Testis (tissue), 2 donors: ENCODE measurements around the gene UCK2.

Experiments used
- CTCF ChIP-seq, 3 experiments: fragments of 450-650 bp in 2 of 3; fragments of 200-600 bp in 1 of 3; sonication (generic) in 1 of 3; IDR thresholded peaks; one replicate each; pipeline ENCODE4 v1.5.1; 2016 to 2019; ENCODE audit warnings: antibody characterized with exemption in 3 of 3, mild to moderate bottlenecking in 2 of 3, moderate library complexity in 1 of 3
- POLR2A ChIP-seq: fragments of 450-650 bp; IDR thresholded peaks from one replicate; pipeline ENCODE4 v1.6.1; 2017; ENCODE audit warnings: antibody characterized with exemption, mild to moderate bottlenecking, moderate library complexity

GRCh38 chr1:165847486-165847885 is 20.1 kb downstream of the UCK2 start:
- TF ChIP-seq CTCF (IDR thresholded peaks at IDR 0.05) (no peak), POLR2A (no peak)
